ENCODE data around the gene EFS. TPM values are rescaled to one million over a fixed set of nuclear protein-coding genes. Genes with fewer than 3 reads are reported as not detected.
"Not testable (repeated sequence)": the region's sequence is repeated elsewhere in the genome, so short reads cannot be mapped to it uniquely, and the experiment has no call there.

The EFS gene
- total RNA-seq, 1 experiment from 2014 or later, result 0.14 TPM

DNA sequence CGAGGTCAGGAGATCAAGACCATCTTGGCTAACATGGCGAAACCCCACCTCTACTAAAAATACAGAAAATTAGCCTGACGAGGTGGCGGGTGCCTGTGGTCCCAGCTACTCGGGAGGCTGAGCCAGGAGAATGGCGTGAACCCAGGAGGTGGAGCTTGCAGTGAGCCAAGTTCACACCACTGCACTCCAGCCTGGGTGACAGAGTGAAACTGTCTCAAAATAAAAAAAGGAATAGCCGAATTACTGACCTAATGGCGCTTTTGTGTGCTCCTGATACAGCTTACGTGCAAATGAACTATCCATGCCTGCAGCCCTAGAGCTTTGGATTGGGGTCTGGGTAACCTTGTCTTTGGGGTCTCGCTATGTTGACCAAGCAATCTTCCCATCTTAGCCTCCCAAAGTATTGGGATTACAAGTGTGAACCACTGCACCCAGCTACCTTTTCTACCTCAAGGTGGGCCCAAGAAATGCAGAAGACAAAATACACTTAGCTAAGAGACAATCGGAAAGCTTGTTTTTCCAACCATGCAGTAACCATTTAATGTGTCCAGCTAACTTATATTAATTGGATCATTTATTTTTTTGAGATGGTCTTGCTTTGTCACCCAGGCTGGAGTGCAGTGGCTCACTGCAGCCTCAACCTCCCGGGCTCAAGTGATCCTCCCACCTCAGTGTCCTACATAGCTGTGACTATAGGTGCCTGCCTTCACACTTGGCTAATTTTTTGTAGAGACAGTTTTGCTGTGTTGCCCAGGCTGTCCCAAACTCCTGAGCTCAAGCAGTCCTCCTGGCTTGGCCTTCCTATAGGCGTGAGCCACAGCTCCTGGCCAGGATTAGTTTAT, 38.3 kb downstream of the EFS start:
- Mint-ChIP-seq H3K4me3 (ENCODE audit: unreplicated experiment) (no peak overlapping the region), H3K9me3 (ENCODE audit: unreplicated experiment) (no peaks in the 10 kb centered on the region), H3K4me1 (ENCODE audit: low read depth, unreplicated experiment) (peaks cover 7% of the 10 kb centered on the region), H3K27me3 (ENCODE audit: insufficient read depth, unreplicated experiment) (no peaks in the 10 kb centered on the region), H3K27ac (ENCODE audit: unreplicated experiment) (no peak overlapping the region), H3K36me3 (ENCODE audit: insufficient read depth, unreplicated experiment) (peaks cover 50% of the 10 kb centered on the region)
- ChIA-PET CTCF (interaction anchor here (0.6 to 1.6 kb wide), 4 partner anchors 34 to 152 kb away, joined by 3 to 12 read pairs (median 4); no protein-coding TSS in a partner anchor), POLR2A (interaction anchor here (0.7 to 1.0 kb wide), 4 partner anchors 20 to 206 kb away, joined by 3 to 7 read pairs (median 5); partner anchors contain the start of genes BCL2L2 and SLC22A17)
- no peaks in the 10 kb centered on the region for H3K9me3 ChIP-seq
- intact Hi-C loops (cut with micrococcal nuclease; ENCODE audit: unreplicated experiment), result no loop called here
- TF ChIP-seq, protein P1, sequence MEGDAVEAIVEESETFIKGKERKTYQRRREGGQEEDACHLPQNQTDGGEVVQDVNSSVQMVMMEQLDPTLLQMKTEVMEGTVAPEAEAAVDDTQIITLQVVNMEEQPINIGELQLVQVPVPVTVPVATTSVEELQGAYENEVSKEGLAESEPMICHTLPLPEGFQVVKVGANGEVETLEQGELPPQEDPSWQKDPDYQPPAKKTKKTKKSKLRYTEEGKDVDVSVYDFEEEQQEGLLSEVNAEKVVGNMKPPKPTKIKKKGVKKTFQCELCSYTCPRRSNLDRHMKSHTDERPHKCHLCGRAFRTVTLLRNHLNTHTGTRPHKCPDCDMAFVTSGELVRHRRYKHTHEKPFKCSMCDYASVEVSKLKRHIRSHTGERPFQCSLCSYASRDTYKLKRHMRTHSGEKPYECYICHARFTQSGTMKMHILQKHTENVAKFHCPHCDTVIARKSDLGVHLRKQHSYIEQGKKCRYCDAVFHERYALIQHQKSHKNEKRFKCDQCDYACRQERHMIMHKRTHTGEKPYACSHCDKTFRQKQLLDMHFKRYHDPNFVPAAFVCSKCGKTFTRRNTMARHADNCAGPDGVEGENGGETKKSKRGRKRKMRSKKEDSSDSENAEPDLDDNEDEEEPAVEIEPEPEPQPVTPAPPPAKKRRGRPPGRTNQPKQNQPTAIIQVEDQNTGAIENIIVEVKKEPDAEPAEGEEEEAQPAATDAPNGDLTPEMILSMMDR (IDR thresholded peaks at IDR 0.05; ENCODE audit: insufficient read depth in 1 of 2, low read depth in 1 of 2, low read length in 1 of 2, severe bottlenecking in 1 of 2, unreplicated experiment in 1 of 2), result no peak
- peaks cover 2% of the 10 kb centered on the region for H3K36me3 ChIP-seq (ENCODE audit: control insufficient read depth, insufficient read depth, low read length)
- H3K4me3 ChIP-seq (ENCODE audit: low read depth, low read length), result no peak overlapping the region
- no TSS peak for BruUV-seq (replicated peaks)
- H3K4me1 ChIP-seq, result no peaks in the 10 kb centered on the region
- no peaks in the 10 kb centered on the region for H3K27me3 ChIP-seq (replicated peaks; ENCODE audit: control insufficient read depth, insufficient read depth, low read length)
- DNase-seq, result no peak

DNA sequence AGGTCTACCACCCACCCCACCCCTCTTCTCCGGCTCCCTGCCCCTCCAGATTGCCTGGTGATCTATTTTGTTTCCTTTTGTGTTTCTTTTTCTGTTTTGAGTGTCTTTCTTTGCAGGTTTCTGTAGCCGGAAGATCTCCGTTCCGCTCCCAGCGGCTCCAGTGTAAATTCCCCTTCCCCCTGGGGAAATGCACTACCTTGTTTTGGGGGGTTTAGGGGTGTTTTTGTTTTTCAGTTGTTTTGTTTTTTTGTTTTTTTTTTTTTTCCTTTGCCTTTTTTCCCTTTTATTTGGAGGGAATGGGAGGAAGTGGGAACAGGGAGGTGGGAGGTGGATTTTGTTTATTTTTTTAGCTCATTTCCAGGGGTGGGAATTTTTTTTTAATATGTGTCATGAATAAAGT, 39.2 kb downstream of the EFS start:
- H3K27me3 ChIP-seq (replicated peaks; ENCODE audit: control insufficient read depth, insufficient read depth, low read length); H3K4me1 Mint-ChIP-seq (ENCODE audit: low read depth, unreplicated experiment); CTCF ChIA-PET; H3K4me1 ChIP-seq; H3K36me3 ChIP-seq (ENCODE audit: control insufficient read depth, insufficient read depth, low read length); H3K4me3 ChIP-seq (ENCODE audit: low read depth, low read length); H3K9me3 Mint-ChIP-seq (ENCODE audit: unreplicated experiment); BruUV-seq (replicated peaks); intact Hi-C loops (cut with micrococcal nuclease; ENCODE audit: unreplicated experiment); DNase-seq; H3K4me3 Mint-ChIP-seq (ENCODE audit: unreplicated experiment); H3K27ac Mint-ChIP-seq (ENCODE audit: unreplicated experiment); H3K9me3 ChIP-seq; H3K27me3 Mint-ChIP-seq (ENCODE audit: insufficient read depth, unreplicated experiment): not testable (repeated sequence)
- POLR2A ChIA-PET, result interaction anchor here (0.7 to 1.0 kb wide), 2 partner anchors 19 to 205 kb away, joined by 6 to 7 read pairs; partner anchors contain the start of gene BCL2L2
- H3K36me3 Mint-ChIP-seq (ENCODE audit: insufficient read depth, unreplicated experiment), result peaks cover 58% of the 10 kb centered on the region

DNA sequence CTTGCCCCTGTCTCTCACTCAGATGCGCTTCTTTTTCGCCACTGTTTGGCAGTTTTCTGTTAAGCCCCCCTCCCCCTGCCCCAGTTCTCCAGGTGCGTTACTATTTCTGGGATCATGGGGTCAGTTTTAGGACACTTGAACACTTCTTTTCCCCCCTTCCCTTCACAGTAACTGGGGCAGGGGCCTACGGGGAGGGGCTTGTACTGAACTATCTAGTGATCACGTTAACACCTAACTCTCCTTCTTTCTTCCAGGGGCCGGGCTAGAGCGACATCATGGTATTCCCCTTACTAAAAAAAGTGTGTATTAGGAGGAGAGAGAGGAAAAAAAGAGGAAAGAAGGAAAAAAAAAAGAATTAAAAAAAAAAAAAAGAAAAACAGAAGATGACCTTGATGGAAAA, 40.0 kb downstream of the EFS start:
- POLR2A ChIA-PET, result no interaction called here
- no TSS peak for BruUV-seq (replicated peaks)
- no peaks in the 10 kb centered on the region for H3K9me3 ChIP-seq
- Mint-ChIP-seq H3K36me3 (ENCODE audit: insufficient read depth, unreplicated experiment) (peaks cover 66% of the 10 kb centered on the region), H3K27ac (ENCODE audit: unreplicated experiment) (no peak overlapping the region), H3K9me3 (ENCODE audit: unreplicated experiment) (no peaks in the 10 kb centered on the region), H3K27me3 (ENCODE audit: insufficient read depth, unreplicated experiment) (no peaks in the 10 kb centered on the region), H3K4me1 (ENCODE audit: low read depth, unreplicated experiment) (peaks cover 12% of the 10 kb centered on the region), H3K4me3 (ENCODE audit: unreplicated experiment) (no peak overlapping the region)
- no peak overlapping the region for H3K4me3 ChIP-seq (ENCODE audit: low read depth, low read length)
- no peak for DNase-seq
- intact Hi-C loops (cut with micrococcal nuclease; ENCODE audit: unreplicated experiment), result loop anchor here (5.0 kb wide), 2 partner anchors 142 to 718 kb away; partner anchors contain the start of gene NGDN
- H3K27me3 ChIP-seq (replicated peaks; ENCODE audit: control insufficient read depth, insufficient read depth, low read length), result no peaks in the 10 kb centered on the region
- peaks cover 6% of the 10 kb centered on the region for H3K4me1 ChIP-seq
- peaks cover 2% of the 10 kb centered on the region for H3K36me3 ChIP-seq (ENCODE audit: control insufficient read depth, insufficient read depth, low read length)
- TF ChIP-seq, protein P1 (IDR thresholded peaks at IDR 0.05; ENCODE audit: insufficient read depth in 1 of 2, low read depth in 1 of 2, low read length in 1 of 2, severe bottlenecking in 1 of 2, unreplicated experiment in 1 of 2), result no peak
- CTCF ChIA-PET, result no interaction called here
